Body of pancreas (tissue), 4 donors: Measurements from ENCODE around the gene PBX3.

ENCODE experiments used
- POLR2A ChIP-seq, 3 donors: fragments of 450-650 bp; IDR thresholded peaks; one replicate each; pipeline ENCODE4 v1.6.1; 2016; ENCODE audit warnings: antibody characterized with exemption in 3 of 3, mild to moderate bottlenecking in 2 of 3
- TF ChIP-seq, protein P1 (sequence below), 7 experiments: fragments of 450-650 bp in 4 of 7; fragments of 200-600 bp in 3 of 7; sonication (generic) in 3 of 7; IDR thresholded peaks; one replicate each; pipeline ENCODE4 v1.5.1; 2016 to 2019; ENCODE audit warnings: antibody characterized with exemption in 7 of 7

DNA sequence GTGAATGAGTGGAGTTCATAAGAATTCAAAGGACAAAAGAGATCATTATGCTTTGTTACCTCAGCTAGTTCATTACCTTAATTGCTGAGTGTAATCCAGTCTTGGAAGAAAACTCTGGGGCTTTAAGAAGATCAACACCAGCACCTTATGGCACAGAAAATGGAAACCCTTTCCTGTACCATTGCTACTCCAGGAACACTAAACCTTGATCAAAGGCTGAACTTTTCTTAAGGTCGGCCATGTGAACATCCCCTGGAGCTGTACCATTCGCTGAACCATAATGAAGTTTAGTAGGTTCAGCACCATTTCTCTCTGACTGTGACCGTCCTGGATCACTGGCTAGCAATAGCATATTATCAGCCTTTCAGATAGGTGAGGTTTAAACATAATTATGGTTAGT is 97.4 kb downstream of the PBX3 start:
- TF ChIP-seq, protein P1, sequence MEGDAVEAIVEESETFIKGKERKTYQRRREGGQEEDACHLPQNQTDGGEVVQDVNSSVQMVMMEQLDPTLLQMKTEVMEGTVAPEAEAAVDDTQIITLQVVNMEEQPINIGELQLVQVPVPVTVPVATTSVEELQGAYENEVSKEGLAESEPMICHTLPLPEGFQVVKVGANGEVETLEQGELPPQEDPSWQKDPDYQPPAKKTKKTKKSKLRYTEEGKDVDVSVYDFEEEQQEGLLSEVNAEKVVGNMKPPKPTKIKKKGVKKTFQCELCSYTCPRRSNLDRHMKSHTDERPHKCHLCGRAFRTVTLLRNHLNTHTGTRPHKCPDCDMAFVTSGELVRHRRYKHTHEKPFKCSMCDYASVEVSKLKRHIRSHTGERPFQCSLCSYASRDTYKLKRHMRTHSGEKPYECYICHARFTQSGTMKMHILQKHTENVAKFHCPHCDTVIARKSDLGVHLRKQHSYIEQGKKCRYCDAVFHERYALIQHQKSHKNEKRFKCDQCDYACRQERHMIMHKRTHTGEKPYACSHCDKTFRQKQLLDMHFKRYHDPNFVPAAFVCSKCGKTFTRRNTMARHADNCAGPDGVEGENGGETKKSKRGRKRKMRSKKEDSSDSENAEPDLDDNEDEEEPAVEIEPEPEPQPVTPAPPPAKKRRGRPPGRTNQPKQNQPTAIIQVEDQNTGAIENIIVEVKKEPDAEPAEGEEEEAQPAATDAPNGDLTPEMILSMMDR (IDR thresholded peaks at IDR 0.05), result no peak
- no peak for TF ChIP-seq POLR2A (IDR thresholded peaks at IDR 0.05)
